HG03565 (cell line): ENCODE results near the gene ASPM.
"Not testable (repeated sequence)": the region's sequence is repeated elsewhere in the genome, so short reads cannot be mapped to it uniquely, and the experiment has no call there.

Source experiments
- ATAC-seq: cut with Tn5 transposase; IDR thresholded peaks from one replicate; pipeline ENCODE4 v1.9.1; 2021; ENCODE audit warnings: mild to moderate bottlenecking, moderate library complexity; ENCODE audit not compliant: unreplicated experiment

The ASPM gene

GRCh38 chr1:197144570-197145325 is 1.7 kb downstream of the ASPM start:
- no peak for ATAC-seq

GRCh38 chr1:197143276-197143675 is 3.2 kb downstream of the ASPM start:
- no peak for ATAC-seq

DNA sequence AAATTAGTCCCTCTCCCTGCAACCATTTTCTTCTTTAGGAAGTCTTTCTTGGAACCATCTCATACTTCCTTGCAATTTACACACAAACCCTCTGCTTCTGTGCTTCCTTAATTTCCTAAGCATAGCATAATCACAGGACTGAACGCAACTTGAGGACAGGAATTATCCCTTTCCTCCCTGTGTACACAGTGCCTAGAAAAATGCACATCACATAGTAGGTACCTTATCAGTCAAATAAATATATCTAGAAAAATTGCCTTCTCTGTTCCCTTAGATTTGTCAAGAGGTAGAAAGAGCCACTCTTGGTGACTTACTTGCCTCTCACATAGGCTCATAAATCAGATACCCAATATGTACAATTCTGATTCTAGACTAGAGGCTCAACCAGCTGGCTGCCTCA is 4.9 kb downstream of the ASPM start:
- ATAC-seq = no peak

DNA sequence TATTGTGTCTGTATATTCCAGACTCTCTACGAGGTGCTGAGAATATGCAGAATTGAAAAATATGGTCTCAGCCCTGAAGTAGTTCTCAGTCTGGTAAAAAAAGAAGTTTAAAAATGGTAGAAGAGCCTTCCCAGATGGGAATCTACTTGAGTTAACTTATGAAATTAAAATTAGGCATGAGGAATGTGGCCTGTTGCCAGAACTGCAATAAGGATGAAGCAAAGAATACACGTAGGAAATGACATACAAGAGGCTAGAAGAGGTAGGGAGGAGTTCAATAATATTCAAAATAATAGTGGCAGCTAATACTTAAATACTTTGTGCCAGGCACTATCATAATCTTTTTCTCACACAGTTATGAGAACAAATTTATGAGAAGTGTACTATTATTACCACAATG is 6.3 kb downstream of the ASPM start:
- ATAC-seq = no peak

GRCh38 chr1:197139169-197139568 is 7.3 kb downstream of the ASPM start:
- ATAC-seq = no peak

- ATAC-seq = no peak
Measured at GRCh38 chr1:197137322-197137721, 9.1 kb downstream of the ASPM start.

GRCh38 chr1:197130677-197131304 is 15.7 kb downstream of the ASPM start:
- no peak for ATAC-seq

DNA sequence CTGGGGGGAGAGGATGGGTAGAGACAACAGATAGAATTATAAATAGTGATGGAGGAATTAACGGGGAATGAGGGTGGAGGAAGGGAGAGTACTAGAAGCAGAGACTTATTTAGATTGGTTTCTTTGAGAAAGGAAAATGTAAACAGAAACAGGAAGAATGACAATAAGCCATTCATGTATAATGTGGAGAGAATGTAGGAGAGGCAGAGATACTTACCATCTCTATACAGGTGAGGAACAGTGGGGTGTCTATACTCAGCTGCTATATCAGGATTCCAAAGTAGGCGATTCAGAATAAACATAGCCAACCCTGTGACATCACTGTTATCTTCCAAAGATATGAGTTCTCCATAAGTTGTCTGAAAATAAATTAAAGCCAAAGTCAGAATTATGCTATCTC is 16.8 kb downstream of the ASPM start:
- ATAC-seq = no peak

GRCh38 chr1:197127246-197127912 is 19.1 kb downstream of the ASPM start:
- ATAC-seq = no peak

- no peak for ATAC-seq
Measured at GRCh38 chr1:197126691-197127090, 19.8 kb downstream of the ASPM start.

DNA sequence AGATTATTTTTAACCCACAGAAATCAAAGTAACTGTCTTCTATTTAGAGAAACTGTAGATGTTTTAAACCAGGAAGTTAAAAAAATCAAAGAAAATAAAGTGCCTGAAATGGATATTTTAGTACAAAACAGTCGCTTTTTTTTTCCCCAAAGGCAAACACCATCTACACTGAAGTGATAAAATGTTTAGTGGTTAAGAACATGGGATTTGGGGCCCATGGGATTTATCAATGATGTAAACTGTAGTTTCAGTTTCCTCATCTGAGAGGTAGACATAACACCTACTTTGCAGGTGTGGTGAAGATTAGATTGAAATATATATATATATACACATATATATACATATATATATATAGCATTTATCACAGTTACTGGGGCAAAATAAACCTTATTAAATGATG is 22.1 kb downstream of the ASPM start:
- ATAC-seq = no peak

GRCh38 chr1:197116156-197116555 is 30.3 kb downstream of the ASPM start:
- no peak for ATAC-seq

DNA sequence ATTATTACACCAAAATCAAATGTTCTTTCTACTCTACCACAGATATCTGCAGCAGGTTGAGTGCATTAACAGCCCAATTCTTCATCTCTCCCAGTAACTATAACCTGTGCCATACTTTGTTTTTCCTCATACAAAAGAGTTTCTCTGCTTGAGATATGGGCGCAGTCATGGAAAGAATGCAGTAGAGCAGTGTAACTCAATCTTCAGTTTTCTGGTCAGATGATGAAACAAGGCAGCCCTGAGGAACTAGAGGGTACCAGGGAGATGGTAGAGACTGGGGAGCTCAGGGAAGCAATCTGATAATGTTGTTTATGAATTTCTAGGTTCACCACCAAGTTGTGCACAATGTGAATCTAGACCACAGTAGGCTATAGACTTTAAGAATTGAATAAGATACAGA is 39.6 kb downstream of the ASPM start:
- ATAC-seq = no peak

- ATAC-seq = no peak
Measured at GRCh38 chr1:197103300-197103699, 43.2 kb downstream of the ASPM start.

DNA sequence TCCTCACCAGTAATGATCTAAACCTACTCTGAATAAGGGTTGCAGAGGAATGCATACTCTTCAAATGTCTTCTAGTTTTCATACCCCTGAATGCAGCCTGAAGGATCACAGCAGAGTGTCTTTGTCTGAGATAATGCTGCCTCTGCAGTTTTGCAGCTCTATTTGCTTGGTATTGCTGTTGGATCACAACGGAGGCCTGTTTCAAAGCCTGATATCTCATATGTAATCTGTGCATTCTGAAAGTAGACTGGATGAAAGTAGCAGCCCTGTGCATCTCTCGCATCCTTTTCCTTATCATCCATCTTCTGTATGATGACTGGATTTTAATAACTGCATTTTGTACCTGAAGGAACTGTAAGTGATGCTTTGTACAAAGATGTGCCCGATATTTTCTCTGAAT is 44.5 kb downstream of the ASPM start:
- ATAC-seq = no peak

DNA sequence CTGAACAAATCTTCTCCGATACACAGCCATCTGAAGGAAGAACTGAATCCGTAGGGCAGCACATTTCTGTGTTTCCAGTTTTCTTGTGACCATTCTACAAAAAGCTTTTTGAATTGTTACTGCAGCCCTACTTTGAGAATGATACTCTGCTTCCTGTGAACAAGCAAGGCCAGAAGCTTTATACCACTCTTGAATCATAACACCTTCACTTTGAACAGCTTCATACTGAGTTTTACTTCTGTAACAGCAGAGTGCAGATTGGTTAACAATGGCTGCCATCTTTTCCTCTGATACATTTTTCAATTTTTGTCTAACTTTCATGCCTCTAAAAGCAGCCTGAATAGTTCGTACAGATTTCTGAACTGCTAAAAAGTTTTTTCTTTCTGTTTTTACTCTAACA is 45.8 kb downstream of the ASPM start:
- ATAC-seq = no peak

DNA sequence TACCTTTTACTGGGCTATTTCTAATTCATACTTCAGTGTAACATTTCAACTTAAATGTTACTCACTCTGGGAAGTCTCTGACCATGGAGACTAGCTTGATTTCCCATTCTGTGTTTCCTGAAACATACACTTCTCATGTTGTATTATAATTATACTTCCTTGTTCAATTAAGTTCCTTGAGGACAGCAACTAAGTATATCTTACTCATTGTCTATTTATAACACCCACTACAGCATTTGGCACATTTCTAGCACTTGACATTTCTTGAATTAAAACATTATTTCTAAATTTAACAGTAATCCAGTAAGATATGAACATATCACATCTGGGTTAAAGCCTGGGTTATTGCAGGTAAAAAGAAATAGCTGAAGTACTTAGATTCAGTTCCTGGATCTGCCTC is 47.0 kb downstream of the ASPM start:
- no peak for ATAC-seq

DNA sequence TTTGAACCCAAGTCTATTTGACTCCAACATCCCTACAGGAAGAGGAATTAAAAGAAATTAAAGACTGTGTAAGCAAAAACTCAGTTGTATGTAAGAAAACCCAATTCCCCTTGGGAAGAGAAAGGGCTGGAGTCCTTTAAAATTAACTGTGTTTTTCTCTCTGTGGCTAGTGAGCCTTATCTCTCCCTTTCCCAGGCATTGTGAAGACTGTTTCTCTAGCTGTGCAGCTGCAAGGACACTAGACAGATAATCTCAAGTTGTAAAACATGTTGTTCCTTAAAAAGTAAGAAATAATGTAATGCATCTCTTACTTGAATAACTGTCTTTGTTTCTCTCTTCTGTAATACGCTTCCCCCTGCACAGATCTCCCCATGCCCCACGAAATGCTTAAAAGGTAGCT is 49.5 kb downstream of the ASPM start:
- ATAC-seq = not testable (repeated sequence)

- ATAC-seq = peak; percentile 70
Measured at GRCh38 chr1:197096137-197096536, 50.3 kb downstream of the ASPM start.

DNA sequence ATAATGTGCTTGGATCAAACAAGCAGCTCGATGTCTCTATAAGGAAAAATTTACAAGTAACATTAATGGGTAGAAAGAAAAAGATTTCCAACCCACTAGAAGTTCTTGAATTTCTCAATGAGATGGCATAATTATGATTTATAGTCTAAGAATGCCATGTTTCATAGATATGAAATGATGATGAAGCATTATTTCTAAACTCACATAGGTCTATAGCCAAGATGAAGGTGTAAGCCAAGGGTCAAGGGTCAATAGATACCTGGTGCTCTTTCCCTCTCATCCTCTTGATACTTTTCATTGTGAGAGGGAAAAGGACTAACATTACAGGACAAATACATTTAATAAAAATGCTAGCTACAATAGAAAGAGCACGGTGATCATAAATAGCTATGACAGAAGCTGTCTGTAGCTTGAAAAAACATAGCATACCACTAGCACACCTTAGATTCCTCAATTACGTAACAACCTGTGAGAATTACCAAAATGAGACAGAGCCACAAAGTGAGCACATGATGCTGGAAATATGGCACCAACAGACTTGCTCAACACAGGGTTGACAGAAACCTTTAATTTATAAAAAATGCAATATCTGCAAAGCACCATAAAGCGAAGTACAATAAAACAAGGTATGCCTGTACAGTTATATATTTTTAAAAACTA is 53.1 kb downstream of the ASPM start:
- no peak for ATAC-seq

- ATAC-seq = no peak
Measured at GRCh38 chr1:197092491-197093023, 53.9 kb downstream of the ASPM start.
